Hematopoietic multipotent progenitor cell treated with erythropoietin and hydrocortisone succinate and interleukin-3 and kit ligand, for 17 days (in vitro differentiated cells): ENCODE measurements around the gene STAMBPL1.
"Not testable (repeated sequence)": the region's sequence is repeated elsewhere in the genome, so short reads cannot be mapped to it uniquely, and the experiment has no call there.

Source experiments
- DNase-seq: peaks from one replicate; pipeline ENCODE4 v3.0.0-alpha.2; 2015; ENCODE audit warnings: low spot score

Gene STAMBPL1

DNA sequence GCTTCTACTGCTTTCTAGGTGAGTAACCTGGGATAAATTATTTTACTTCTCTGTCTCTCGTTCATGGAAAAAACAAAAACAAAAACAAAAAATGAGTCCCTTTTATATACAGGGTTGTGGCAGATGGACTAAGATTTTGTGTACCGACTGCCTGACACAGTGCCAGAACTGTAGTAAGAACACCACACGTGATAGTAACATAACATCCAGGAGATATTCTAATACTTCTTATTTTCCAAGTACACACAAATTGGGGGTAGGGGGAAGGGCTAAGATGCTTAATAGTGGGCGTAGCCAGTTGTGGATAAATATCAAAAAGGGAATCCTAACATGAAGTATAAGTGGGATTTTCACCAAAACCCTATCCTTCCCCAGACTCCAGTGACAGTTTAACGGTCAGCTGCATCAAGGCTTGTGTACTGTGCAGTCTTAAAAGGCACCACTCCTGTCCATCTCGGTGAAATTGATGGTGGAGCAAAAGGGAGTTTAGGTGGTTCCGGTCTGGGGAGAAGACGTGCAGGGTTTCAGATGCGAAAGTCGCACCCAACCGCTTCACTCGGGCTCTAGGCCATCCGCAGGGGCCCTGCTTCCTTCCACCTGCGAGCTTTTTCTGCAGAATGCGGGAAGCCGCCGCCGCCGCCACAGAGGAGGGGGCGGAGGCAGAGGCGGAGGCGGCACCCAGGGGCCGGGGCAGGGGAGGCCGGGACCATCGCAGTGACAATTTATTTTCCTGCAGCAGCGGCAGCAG is at the start of gene STAMBPL1:
TSS of gene STAMBPL1 (plus strand) at position 712 of the 748 bp plus-strand sequence. CDS start 21,464 bp downstream, outside the sequence.
- no peak for DNase-seq

DNA sequence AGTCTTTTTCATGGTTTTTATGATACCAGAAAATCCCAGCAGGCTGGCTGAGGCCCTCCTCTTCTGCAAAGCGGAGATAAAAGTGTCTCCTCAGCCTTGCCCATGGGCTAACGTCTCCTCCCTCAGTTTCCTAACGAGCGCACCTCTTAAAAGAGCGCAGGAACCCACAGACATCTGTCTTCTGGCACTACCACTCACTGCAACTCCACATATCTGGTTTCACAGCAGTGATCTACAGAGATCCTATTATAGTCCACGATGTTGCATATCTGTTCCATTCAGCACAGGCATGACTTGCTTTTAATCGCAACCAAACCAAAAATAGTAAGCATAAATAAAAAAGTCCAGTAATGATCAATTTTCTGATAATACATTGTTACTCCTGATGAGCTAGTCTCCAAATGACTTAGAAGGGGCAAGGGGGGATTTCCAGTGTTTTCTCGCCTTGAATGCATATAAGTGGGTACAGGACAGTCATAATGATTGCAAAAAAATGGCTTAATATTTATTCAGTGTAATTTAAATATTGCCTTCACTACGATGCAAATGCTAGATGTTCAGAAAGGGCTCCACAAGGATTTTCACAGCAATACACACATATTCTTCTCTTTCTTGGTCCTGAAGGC is 49.3 kb upstream of the STAMBPL1 start:
- no peak for DNase-seq

DNA sequence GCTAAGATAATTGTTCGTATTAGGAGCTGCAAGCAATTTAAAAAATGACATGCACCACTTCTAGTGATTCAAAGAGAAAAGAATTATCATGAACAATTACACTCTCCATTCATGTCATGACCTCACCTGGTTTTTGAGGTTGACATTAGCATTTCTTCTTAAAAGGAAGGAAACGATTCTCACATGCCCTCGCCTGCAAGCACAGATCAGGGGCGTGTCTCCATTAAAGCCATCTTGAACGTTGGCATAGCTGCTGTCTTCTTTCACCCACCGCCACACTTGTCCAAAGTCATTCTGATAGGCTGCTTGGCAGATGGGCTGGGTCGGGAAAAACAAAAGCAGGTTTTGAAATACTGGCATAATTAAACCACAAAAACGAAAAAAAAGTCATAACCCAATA is 48.3 kb upstream of the STAMBPL1 start:
- no peak for DNase-seq

DNA sequence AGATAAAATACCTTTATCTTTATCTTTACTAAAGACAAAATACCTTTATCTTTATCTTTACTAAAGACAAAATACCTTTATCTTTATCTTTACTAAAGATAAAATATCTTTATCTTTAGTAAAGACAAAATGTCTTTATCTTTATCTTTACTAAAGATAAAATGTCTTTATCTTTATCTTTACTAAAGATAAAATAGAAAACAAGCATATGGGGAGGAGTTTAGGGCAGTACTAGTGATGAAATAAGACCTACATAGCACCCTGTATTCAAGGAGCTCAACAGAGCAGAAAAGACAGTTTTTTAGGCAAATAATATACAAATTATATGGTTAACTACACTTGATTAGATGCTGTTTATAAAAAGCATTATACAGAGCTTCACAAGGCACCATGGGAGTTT is 47.7 kb upstream of the STAMBPL1 start:
- no peak for DNase-seq

DNA sequence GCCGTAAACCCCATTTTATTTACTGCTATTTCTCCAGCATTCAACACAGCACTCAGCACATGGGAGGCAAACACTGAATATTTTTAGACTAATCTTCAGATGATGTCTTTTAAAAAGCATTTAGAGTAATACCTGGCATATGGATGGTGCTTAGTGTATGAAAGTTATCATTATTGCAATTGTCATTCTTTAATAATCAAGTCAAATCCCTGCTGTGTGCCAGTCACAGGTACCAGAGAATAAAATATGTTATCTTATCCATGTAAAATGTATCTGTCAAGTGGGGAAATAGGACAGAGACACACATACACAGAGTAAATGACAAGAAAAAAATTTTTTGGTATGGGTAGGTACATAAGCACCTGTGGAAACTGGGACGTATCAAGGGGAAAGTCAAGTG is 46.9 kb upstream of the STAMBPL1 start:
- no peak for DNase-seq

DNA sequence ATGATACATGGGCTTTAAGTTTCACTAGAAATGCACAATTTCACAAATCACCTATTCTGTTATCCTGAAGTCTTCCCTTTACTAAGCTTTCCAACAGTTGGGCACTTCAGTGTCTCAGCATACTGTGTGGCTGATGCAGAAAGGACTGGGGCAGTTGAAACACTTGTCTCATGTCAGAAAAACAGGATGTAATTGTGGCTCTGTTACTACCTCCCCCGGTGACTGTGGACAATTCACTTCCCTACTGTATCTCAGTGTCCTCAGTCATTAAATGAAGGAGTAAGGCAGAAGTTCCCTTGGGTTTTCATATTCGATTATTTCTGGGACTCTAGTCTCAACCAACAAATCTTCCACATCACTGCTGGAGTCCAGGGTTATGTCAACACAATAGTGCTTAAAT is 46.3 kb upstream of the STAMBPL1 start:
- no peak for DNase-seq

DNA sequence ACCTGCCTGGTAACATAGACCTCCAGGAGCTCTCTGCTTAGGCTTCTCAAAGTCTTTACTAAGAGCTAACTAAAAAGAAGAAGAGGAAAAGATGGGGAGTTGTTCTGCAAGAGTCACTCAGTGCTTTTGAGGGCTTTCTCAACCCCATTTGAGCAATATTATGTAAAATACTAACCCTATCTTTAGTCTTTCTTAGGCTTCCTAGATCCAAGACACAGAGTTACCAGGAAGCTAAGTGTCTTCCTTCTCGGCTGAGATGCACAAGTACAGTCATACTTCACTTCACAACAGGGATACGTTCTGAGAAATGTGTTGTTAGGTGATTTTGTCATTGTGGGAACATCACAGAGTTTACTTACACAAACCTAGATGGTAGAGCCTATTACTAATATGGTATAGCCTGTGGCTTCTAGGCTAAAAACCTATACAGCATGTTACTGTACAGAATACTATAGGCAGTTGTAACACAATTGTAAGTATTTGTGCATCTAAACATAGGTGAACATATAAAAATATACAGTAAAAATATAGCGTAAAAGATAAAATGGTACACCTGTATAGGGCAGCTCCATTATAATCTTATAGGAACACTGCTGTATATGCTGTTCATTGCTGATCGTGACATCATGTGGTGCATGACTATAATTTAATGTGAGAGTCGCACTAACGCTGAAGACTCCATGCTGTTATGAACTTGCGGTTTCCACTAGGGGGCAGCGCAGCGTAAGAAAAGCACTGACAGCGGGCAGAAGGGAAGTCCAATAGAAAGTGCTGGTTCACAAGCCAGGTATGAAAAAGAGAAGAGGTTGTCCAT is 44.7 kb upstream of the STAMBPL1 start:
- DNase-seq = peak; percentile 71

DNA sequence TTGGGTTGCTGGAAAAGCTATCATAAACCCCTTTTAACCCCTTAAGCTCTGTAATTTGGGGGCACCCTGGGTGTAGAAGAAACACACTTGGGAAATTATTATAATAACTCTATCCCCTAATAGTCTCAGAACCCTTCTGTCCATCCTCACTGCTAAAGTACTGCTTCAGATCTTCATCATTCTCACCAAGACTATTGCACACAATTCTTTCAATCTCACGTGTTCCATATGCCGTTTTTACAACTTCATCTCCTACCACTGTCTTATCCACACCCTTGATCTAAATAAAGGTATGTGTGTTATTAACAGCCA is 44.2 kb upstream of the STAMBPL1 start:
- no peak for DNase-seq

DNA sequence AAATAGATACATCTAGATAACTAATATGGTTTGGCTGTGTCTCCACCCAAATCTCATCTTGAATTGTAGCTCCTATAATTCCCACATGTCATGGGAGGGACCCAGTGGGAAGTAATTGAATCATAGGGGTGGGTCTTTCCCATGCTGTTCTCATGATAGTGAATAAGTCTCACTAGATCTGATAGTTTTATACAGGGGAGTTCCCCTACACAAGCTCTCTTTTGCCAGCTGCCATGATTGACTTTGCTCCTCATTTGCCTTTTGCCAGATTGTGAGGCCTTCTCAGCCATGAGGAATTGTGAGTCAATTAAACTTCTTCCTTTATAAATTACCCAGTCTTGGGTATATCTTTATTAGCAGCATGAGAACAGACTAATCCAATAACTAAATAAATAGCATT is 42.4 kb upstream of the STAMBPL1 start:
- DNase-seq = not testable (repeated sequence)

DNA sequence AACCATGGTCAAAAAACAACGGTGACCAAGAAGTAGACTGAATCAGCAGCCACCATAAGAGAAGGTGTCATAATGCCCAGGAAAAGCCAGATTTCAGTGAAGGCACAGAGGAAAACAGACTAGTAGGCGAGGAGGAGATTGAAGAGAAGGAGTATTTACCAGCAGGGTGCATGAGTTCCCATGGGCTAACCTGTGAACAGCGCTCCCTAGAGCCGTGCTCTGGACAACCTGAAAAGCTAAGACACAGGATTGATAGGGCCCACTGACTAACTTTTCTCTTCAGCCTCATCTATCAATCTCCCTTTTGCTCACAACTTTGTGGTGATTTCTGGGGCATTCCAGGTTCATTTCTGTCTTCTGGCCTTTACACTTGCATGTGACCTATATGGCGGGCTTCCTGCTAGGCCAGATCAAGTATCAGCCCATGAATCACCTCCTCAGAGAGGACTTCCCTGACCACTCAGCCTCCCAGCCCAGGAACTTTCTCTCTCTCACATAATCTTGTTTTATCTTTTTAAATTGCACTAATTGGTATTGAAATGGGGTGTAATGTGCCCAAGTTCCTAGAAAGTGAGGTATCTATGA is 41.2 kb upstream of the STAMBPL1 start:
- DNase-seq = no peak

DNA sequence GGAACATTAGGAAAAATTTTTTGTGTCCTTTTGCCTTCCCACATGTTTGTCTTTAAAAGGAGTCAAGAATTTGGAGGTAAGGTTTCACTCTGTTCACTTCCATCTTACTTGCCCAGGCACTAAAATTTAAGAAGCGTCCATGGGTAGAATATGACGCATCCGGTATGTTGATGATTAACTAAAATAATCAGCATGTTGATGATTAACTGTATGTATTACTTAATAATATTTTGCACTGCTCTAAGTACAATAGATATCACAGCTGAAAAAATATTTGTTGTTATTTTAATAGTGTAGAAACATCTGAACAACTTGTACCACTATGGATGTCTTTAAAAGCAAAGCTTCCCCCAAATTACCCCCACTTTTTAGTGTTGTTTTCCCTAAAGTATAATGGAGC is 39.9 kb upstream of the STAMBPL1 start:
- DNase-seq = no peak

DNA sequence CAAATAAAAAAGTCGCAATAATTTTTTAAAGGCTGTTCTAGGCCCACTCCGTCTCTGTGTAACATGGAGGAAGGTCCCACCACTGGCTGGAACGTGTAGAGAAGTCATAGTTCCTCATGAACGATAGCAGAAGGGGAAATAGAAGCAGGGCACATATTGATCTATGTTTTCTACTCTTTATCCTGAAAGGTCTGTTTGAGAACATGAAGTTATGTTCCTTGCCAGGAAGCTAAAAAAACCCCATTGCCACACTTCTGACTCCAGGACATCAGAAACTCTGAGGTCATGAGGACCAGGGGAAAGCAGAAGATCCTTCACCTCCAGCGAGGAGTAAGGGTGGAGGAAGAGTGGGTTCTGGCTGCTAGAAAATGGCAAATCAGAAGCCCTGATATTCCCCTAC is 39.2 kb upstream of the STAMBPL1 start:
- no peak for DNase-seq

DNA sequence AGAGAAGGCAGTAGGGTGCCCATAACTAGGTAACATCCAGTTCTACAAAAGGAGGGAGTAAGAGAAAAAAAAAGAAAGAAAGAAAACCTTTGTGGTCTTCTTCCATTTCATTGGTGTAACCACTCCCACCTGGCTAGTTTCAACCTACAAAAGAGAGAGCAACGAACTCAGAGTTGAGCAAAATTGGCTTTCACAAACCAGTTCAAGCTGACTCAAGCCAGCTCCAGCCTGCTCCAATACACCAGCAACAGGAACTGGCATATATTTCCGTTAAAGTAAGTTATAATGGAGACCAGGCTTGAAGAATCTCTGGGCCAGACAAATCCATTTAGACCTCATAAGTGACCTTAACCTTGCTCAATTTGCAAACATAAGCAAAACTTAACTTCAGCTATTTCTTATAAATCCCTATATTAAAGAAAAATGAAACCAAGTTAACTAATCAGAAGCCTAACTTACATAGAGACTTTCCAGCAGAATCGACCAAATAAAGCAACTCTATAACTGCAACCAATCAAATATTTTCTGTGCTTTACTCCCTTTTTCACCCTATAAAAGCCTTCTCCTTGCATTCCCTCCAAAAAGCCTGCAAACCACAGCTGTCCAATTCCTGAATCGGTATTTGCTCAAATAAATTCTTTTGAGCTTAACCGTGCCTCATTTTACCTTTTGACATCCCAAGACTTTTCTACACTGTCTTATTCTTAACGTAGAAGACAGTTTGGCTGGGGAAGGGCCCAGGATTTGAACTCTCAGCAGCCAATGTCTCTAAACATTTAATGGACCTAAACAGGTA is 38.5 kb upstream of the STAMBPL1 start:
- no peak for DNase-seq

DNA sequence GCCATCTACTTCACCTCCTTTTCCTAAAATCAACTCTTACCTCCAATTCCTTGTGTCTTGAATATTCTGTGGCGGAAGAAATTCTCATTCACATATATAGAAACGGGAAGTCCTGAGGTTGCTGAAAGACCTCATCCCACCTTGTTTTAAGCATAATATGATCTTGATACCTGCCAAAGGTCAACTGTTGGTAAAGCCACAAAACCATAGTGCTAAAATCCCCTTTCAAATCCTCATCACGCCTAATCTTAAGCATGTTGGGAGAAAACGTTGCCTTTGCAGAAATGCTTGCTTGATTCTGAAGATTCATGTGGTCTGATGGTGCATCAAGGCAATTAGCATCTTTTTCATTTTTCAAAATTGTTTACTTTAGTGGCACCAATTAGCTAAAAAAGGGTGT is 36.9 kb upstream of the STAMBPL1 start:
- no peak for DNase-seq

DNA sequence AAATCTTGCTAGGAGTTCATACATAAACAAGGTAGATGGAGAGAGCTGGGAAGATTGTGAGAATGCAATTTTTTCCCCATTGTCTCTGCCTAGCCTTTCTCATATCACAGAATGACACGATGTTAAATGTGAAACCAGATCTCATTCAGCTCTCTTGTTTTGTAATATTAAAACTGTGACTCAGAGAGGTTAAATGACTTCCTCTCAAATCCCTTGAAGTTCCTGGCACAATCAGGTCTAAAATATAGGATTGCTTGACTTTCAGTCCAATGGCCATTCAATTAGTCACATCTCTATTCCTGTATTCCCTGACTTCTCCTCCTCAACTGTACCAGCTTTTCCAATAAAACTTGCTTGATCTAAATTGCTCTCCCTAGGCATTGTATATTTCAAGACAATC is 31.5 kb upstream of the STAMBPL1 start:
- DNase-seq = no peak

DNA sequence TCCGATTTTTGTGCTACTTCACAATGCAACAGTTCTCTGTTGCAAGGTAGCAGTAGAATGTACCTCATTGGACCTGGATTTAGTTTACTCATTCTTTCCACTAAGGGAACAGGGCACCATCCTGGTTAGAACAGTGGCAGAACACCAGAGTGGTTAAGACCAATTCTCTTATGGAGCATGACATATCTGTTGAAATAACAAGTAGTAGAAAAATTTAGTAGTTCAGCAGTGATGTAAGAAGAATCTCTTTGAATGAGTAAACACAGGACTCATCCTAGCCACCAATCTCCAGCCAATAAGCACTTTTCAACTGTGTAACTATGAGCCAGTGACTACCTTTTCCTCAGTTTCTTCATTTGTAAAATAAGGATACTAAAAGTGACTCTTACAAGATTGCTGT is 30.8 kb upstream of the STAMBPL1 start:
- DNase-seq = no peak

DNA sequence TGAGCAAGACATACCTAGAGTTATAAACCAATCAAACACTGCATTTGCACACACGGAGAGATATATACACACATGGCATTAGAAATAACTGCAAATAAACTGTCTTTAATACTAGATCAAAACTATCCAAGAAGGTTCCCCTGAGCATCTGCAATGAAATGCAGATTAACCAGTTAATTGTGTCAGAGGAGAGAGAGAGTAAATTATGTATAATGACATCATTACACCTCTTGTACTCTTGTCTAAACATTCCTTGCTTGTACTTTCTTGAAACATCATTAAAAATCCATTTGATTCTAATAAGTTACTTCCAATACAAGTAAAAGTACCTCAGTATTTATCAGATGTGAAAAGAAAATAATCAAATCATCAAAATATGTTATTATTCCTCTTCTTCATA is 29.3 kb upstream of the STAMBPL1 start:
- no peak for DNase-seq

DNA sequence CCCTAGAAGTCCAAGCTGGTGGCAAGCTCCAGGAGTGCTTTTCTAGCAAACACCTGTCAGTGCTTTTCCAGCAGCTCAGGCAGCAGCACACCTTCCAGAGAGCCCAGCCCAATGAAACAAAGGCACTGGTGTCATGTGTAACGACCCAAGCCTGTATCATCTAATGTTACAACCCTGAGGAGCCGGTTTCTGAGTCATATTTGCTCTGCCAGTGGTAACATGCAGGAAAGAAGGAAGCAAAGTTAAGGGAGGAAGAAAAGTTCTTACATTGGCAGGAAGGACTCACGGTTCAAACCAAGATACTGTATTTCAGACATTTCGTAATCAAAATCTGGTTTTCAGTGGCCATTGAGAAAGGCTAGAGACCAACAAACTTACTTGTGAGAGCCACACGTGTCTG is 28.3 kb upstream of the STAMBPL1 start, which contains the start of gene ANKRD22:
TSS of gene ANKRD22 (minus strand) at position 139 of the 400 bp plus-strand sequence. CDS start 237 bp downstream, outside the sequence.
- no peak for DNase-seq

DNA sequence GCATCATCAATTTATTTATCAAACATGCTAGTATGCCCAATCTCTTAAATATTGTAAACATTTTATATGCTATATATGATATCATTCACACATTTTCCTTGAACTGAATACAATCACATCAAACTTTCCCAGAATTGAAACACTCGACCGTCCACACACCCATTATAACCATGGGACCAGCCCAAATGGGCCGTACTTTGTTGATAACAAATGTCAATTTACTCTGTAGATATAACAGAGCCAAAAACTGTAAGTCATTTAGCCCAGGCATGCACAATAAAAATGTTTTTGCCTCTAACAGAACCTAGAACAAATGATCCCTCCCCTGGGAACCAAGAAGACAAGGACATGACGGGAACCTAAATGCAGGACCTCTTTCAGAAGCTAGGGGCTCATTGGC is 27.7 kb upstream of the STAMBPL1 start:
- no peak for DNase-seq

DNA sequence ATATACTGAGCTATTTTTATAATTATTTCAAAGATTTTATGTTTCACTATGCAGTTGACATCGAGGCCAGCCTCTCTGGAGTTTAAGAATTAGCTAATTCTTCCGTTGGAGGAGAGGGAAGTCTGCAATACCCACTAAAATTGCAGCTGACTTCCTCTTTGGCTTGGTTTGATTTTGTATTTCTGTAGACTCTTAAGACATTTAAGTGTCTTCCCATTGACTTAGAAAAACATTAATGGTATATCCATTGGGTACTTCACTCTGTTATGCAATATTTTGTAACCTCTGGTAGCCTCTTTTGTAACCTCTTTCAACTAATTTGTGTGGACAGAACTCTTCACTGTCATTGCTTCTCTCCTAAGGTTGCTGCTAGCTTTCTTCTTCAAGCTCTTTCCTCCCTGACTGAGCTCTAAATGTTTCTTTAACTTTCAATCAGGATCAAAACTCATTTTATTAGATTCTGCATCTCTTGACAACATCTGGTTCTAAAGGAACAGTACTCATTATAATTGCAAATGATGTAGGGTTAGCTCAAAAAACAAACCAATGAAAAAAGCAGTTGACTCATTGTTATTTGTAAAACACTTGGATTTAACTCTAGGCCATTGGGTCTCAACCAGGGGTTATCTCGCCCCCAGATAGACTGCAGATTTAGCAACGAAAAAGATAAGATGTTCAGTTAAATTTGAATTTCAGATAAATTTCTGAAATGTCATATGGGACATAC is 26.7 kb upstream of the STAMBPL1 start:
- no peak for DNase-seq

DNA sequence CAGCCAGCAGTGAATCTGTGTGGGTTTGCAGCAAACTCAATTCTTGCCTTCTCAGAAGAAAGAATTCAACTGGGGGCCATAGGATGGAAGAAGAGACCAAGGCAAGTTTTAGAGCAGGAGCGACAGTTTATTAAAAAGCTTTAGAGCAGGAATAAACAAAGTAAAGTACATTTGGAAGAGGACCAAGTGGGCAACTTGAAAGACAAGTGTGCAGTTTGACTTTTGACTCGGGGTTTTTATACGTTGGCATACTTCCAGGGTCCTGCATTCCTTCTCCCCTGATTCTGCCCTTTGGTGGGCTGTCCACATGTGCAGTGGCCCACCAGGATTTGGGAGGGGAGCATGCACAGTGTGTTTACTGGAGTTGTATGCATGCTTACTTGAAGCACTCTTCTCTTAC is 25.4 kb upstream of the STAMBPL1 start:
- DNase-seq = no peak
